Body of pancreas (tissue), 4 donors: Measurements from ENCODE around the gene FAM131A. TPM values are rescaled to one million over a fixed set of nuclear protein-coding genes. Genes with fewer than 3 reads are reported as not detected.

Experiments
- ATAC-seq: fragments of 150-250 bp; one replicate; pipeline ENCODE4 v1.9.1; 2016
- DNase-seq, 4 donors: peaks; one replicate each; pipeline ENCODE4 v3.0.0-alpha.2; 2019
- H3K27ac ChIP-seq, 4 donors: fragments of 200-600 bp; sonication (generic); 1 replicate in 3 of 4; 2 replicates in 1 of 4; pipeline versions ENCODE4 v1.5.1 to v1.6.1; 2016 to 2019; ENCODE audit warnings: mild to moderate bottlenecking in 1 of 4, mixed read lengths in 1 of 4, moderate library complexity in 1 of 4
- H3K27me3 ChIP-seq, 2 donors: fragments of 200-600 bp; sonication (generic); one replicate each; pipeline ENCODE4 v1.6.0; 2016; ENCODE audit warnings: mild to moderate bottlenecking in 1 of 2
- H3K36me3 ChIP-seq, 2 donors: fragments of 200-600 bp; sonication (generic); replicated peaks in 1 of 2; 2 replicates each; pipeline ENCODE4 v1.5.1; 2016; ENCODE audit warnings: low read depth in 2 of 2; ENCODE audit not compliant: insufficient read depth in 1 of 2
- H3K4me1 ChIP-seq: fragments of 200-600 bp; sonication (generic); one replicate; pipeline ENCODE4 v1.6.0; 2016
- H3K4me3 ChIP-seq, 2 donors: fragments of 200-600 bp; sonication (generic); 1 replicate in 1 of 2; 2 replicates in 1 of 2; pipeline ENCODE4 v1.5.1; 2016 to 2019
- H3K9me3 ChIP-seq, 3 donors: fragments of 200-600 bp; sonication (generic); 1 replicate in 2 of 3; 2 replicates in 1 of 3; pipeline ENCODE4 v1.5.1; 2016
- POLR2A ChIP-seq, 3 donors: fragments of 450-650 bp; IDR thresholded peaks; one replicate each; pipeline ENCODE4 v1.6.1; 2016; ENCODE audit warnings: antibody characterized with exemption in 3 of 3, mild to moderate bottlenecking in 2 of 3
- WGBS, 2 donors: methylation state at CpG; one replicate each; pipeline ENCODE4 v1.1.5; 2017; 5-methylcytosine and 5-hydroxymethylcytosine counted together
- intact Hi-C: fragments of 100-400 bp; cut with DNase I; formaldehyde crosslinking; loops from one replicate; pipeline ENCODE4 v1.15.1; 2023
- total RNA-seq, 2 donors: library from RNA; depleted of rRNA; stranded (reverse); fragments of >200 nt; gene quantifications; one replicate each; pipeline ENCODE4 v1.1.0, GENCODE V29; 2016
- TF ChIP-seq, protein P1 (sequence below), 7 experiments: fragments of 450-650 bp in 4 of 7; fragments of 200-600 bp in 3 of 7; sonication (generic) in 3 of 7; IDR thresholded peaks; one replicate each; pipeline ENCODE4 v1.5.1; 2016 to 2019; ENCODE audit warnings: antibody characterized with exemption in 7 of 7

The FAM131A gene
- total RNA-seq, 2 donors from 2014 or later = 11.5 to 13.5 TPM

DNA sequence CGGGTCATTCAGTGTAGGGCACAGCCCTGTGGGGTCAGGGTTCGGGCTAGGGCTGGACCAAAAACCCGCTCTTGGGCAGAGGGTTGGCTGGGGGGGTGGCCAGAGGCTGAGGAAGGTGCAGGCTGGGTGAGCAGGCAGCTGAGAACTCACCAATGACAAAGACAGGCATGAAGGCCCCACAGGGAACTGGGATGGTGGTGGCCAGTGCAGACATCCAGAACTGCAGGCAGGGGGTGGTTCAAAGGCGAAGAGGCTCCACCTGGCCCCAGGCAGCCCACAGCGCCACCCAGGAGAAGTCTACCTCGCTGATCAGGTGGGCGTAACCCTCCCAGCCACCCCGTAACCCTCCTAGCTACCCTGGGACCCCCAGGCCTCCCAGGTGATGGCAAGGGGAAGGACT is 17.4 kb downstream of the FAM131A start:
- TF ChIP-seq POLR2A (IDR thresholded peaks at IDR 0.05) = no peak
- TF ChIP-seq, protein P1, sequence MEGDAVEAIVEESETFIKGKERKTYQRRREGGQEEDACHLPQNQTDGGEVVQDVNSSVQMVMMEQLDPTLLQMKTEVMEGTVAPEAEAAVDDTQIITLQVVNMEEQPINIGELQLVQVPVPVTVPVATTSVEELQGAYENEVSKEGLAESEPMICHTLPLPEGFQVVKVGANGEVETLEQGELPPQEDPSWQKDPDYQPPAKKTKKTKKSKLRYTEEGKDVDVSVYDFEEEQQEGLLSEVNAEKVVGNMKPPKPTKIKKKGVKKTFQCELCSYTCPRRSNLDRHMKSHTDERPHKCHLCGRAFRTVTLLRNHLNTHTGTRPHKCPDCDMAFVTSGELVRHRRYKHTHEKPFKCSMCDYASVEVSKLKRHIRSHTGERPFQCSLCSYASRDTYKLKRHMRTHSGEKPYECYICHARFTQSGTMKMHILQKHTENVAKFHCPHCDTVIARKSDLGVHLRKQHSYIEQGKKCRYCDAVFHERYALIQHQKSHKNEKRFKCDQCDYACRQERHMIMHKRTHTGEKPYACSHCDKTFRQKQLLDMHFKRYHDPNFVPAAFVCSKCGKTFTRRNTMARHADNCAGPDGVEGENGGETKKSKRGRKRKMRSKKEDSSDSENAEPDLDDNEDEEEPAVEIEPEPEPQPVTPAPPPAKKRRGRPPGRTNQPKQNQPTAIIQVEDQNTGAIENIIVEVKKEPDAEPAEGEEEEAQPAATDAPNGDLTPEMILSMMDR (IDR thresholded peaks at IDR 0.05) = no peak
- intact Hi-C loops = no loop called here
- H3K36me3 ChIP-seq = no peaks in the 10 kb centered on the region
- DNase-seq = no peak
- H3K4me1 ChIP-seq = peaks cover 51% of the 10 kb centered on the region
- H3K4me3 ChIP-seq = no peak overlapping the region
- no peak overlapping the region for H3K27ac ChIP-seq
- WGBS, 2 donors = 74 to 79% methylated on average over 6 to 8 of the region's 8 CpGs
- no peaks in the 10 kb centered on the region for H3K27me3 ChIP-seq
- H3K9me3 ChIP-seq = no peaks in the 10 kb centered on the region
- no peak for ATAC-seq

DNA sequence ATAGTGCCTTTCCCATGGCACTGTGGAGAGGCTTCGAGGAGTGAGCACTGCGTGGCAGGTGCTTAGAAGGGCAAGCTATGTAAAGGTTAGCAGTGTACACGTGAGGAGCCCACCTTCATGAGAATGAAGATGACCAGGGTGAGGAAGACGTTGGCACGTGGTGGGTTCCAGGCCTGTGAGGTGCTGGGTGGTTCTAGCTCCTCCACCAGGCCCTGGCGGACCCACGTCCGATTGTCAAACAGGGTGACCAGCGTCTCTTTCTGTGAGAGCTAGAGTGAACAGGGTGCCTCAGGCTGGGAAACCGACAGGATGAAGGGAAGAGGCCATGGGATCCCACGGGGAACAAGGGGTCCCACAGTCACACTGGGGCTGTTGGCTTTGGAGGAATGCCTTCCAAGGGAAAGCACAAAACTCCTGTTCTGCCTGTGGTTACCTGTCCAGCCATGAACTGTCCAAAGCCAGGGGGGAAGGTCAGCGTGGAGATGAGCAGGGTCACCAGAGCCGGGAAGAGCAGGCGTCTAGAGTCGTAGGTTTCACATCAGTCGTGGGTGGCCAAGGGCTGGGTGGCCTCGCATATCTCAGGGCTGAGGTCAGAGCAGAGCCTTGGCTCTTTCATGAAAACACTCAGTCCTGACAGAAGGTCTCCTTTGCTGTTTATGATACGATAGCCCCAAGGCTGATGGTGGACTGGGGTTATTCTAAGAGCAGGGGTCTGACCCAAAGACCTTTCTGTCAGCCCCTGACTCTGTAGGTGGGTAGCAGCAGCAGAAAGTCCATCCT is 18.1 kb downstream of the FAM131A start:
- ATAC-seq = no peak
- Histone ChIP-seq H3K9me3 (no peaks in the 10 kb centered on the region), H3K4me1 (peaks cover 47% of the 10 kb centered on the region), H3K27ac (no peak overlapping the region), H3K27me3 (no peaks in the 10 kb centered on the region), H3K36me3 (no peaks in the 10 kb centered on the region), H3K4me3 (no peak overlapping the region)
- intact Hi-C loops = no loop called here
- WGBS, 2 donors = 79 to 85% methylated on average over 14 to 18 of the region's 18 CpGs
- TF ChIP-seq, protein P1 (IDR thresholded peaks at IDR 0.05) = no peak
- DNase-seq = no peak

DNA sequence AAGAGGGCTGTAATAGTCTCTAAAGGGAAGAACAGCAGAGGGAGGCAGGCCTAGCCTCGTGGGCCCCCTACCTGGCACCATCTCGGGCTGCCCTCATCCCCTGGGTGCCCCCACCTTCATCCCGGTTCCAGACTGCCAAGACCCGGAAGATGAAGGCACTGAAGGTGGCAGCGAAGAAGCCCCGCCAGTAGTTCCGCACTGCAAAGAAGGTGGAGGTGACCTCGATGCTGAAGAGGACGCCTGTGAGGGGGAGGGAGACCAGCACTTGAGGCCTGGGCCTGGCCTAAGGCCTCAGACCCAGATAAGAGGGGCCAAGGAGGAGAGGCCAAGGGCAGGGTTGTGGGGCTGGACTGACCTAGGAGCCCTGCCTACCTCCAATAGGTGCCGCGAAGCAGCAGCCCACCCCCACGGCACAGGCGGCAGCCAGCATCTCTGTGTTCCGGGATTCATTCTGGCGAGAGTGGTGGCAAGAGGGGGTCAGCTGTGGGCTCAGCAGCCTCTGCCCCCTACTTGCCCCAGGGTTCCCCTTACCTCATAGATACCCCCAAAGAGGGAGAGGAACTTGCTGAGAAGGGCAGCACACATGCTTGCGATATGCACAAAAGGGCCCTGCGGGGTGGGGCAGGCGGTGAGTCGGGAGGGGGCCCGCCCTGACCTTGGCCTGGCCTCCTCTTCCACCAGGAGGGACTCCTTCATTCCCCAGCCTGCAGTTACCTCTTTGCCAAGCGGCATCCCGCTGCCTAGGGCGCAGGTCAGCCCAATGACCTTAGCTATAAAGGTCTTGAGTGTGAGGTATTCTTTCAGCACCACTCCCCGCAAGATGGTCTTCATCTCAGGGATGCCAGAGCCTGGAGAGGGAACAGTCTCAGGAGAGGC is 20.1 kb downstream of the FAM131A start:
- Histone ChIP-seq H3K27me3 (no peaks in the 10 kb centered on the region), H3K9me3 (no peaks in the 10 kb centered on the region), H3K4me1 (peaks cover 35% of the 10 kb centered on the region), H3K4me3 (no peak overlapping the region), H3K27ac (no peak overlapping the region), H3K36me3 (no peaks in the 10 kb centered on the region)
- TF ChIP-seq, protein P1 (IDR thresholded peaks at IDR 0.05) = no peak
- no peak for TF ChIP-seq POLR2A (IDR thresholded peaks at IDR 0.05)
- WGBS, 2 donors = 87 to 88% methylated on average over 20 to 24 of the region's 24 CpGs
- intact Hi-C loops = no loop called here
- no peak for DNase-seq
- no peak for ATAC-seq

DNA sequence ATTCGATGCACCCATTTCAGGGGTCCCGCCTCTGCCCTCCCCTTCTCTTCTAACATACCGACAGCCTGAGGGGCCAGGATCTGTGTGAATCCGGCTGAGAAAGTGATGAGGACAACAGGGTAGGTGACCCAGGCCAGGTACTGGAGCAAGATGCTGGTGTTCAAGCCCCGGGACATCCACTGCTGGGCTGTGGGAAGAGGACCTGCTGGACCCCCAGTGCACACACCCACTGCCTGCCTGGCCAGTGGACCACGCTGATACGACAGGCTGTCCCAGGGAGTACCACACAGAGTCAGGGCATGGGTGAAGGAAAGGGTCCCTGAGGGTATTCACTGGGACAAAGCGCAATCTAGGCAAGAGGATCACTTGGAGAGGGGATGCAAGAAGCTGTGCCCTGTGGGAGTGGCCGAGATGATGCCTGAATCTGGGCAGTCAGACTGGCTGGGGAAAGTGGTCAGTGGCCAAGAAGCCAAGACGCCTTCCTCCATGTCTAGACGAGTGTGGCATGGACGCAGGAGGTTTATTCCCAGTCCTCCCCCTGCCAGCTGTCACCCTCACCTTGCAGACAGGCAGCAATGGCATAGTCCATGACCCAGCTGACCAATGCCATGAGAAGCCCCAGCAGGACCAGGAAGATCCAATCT is 20.8 kb downstream of the FAM131A start:
- Histone ChIP-seq H3K9me3 (no peaks in the 10 kb centered on the region), H3K27me3 (no peaks in the 10 kb centered on the region), H3K4me3 (no peak overlapping the region), H3K27ac (no peak overlapping the region), H3K4me1 (peaks cover 27% of the 10 kb centered on the region), H3K36me3 (no peaks in the 10 kb centered on the region)
- DNase-seq (no peak), ATAC-seq (no peak)
- intact Hi-C loops = no loop called here
- no peak for TF ChIP-seq POLR2A (IDR thresholded peaks at IDR 0.05)
- TF ChIP-seq, protein P1 (IDR thresholded peaks at IDR 0.05) = no peak
- WGBS, 2 donors = 88 to 97% methylated on average over 5 to 12 of the region's 12 CpGs
